H9 (cell line): ENCODE measurements around the gene CKLF. TPM values are rescaled to one million over a fixed set of nuclear protein-coding genes. Genes with fewer than 3 reads are reported as not detected.

Source experiments
- DNase-seq: peaks from one replicate; pipeline ENCODE4 v3.0.0-alpha.2; 2017
- H2AFZ ChIP-seq: one replicate; pipeline ENCODE4 v1.6.1; 2013; ENCODE audit warnings: mild to moderate bottlenecking, low read length, control low read depth, moderate library complexity
- H2AK5ac ChIP-seq: 2 replicates; pipeline ENCODE4 v1.6.1; 2013; ENCODE audit warnings: low read length, control low read depth, mixed read lengths; ENCODE audit not compliant: insufficient read length
- H2BK120ac ChIP-seq: one replicate; pipeline ENCODE4 v1.6.1; 2013; ENCODE audit warnings: low read depth, mild to moderate bottlenecking, low read length, control low read depth, inconsistent platforms; ENCODE audit not compliant: poor library complexity, severe bottlenecking
- H2BK12ac ChIP-seq: 2 replicates; pipeline ENCODE4 v1.6.1; 2013; ENCODE audit warnings: low read length, control low read depth, mixed read lengths, low read depth; ENCODE audit not compliant: insufficient read length
- H2BK15ac ChIP-seq: 2 replicates; pipeline ENCODE4 v1.6.1; 2013; ENCODE audit warnings: low read depth, low read length, control low read depth
- H2BK20ac ChIP-seq: one replicate; pipeline ENCODE4 v1.6.1; 2013; ENCODE audit warnings: low read depth, mild to moderate bottlenecking, low read length, control low read depth, inconsistent platforms; ENCODE audit not compliant: poor library complexity, severe bottlenecking
- H2BK5ac ChIP-seq: 2 replicates; pipeline ENCODE4 v1.6.1; 2013; ENCODE audit warnings: low read length, control low read depth, mixed read lengths; ENCODE audit not compliant: insufficient read length
- H3K14ac ChIP-seq: 2 replicates; pipeline ENCODE4 v1.6.1; 2013; ENCODE audit warnings: low read length, control low read depth; ENCODE audit not compliant: insufficient read depth
- H3K18ac ChIP-seq: 2 replicates; pipeline ENCODE4 v1.6.1; 2013; ENCODE audit warnings: low read depth, mild to moderate bottlenecking, mixed read lengths, low read length, control low read depth; ENCODE audit not compliant: insufficient read length
- H3K23ac ChIP-seq: 2 replicates; pipeline ENCODE4 v1.6.1; 2013; ENCODE audit warnings: low read length, control low read depth, mixed read lengths, low read depth; ENCODE audit not compliant: insufficient read length
- H3K23me2 ChIP-seq: 2 replicates; pipeline ENCODE4 v1.6.1; 2013; ENCODE audit warnings: low read depth, mild to moderate bottlenecking, mixed read lengths, low read length, control low read depth; ENCODE audit not compliant: insufficient read length, poor library complexity, severe bottlenecking
- H3K27ac ChIP-seq: 2 replicates; pipeline ENCODE4 v1.5.1; 2013; ENCODE audit warnings: low read length, control low read depth, mixed read lengths, low read depth; ENCODE audit not compliant: insufficient read length
- H3K27me3 ChIP-seq: 2 replicates; pipeline ENCODE4 v1.6.1; 2013; ENCODE audit warnings: low read length, control low read depth, inconsistent platforms; ENCODE audit not compliant: insufficient read depth
- H3K4ac ChIP-seq: 2 replicates; pipeline ENCODE4 v1.6.1; 2013; ENCODE audit warnings: low read depth, mild to moderate bottlenecking, control low read depth, inconsistent platforms, low read length, moderate library complexity
- H3K4me1 ChIP-seq: 2 replicates; pipeline ENCODE4 v1.6.1; 2013; ENCODE audit warnings: low read length, control low read depth, inconsistent platforms; ENCODE audit not compliant: insufficient read depth
- H3K4me2 ChIP-seq: 2 replicates; pipeline ENCODE4 v1.6.1; 2013; ENCODE audit warnings: low read length, control low read depth, mixed read lengths; ENCODE audit not compliant: insufficient read length, insufficient read depth
- H3K56ac ChIP-seq: 2 replicates; pipeline ENCODE4 v1.6.1; 2013; ENCODE audit warnings: low read depth, mild to moderate bottlenecking, mixed read lengths, low read length, control low read depth; ENCODE audit not compliant: insufficient read length
- H3K79me1 ChIP-seq: 2 replicates; pipeline ENCODE4 v1.6.1; 2013; ENCODE audit warnings: low read depth, mild to moderate bottlenecking, moderate library complexity, low read length, control low read depth, inconsistent platforms; ENCODE audit not compliant: insufficient read depth, poor library complexity, severe bottlenecking
- H3K79me2 ChIP-seq: 2 replicates; pipeline ENCODE4 v1.6.1; 2013; ENCODE audit warnings: low read length, control low read depth, inconsistent platforms; ENCODE audit not compliant: insufficient read depth
- H3K9ac ChIP-seq: 2 replicates; pipeline ENCODE4 v1.6.1; 2013; ENCODE audit warnings: low read length, control low read depth, mixed read lengths; ENCODE audit not compliant: insufficient read length; ENCODE audit errors: extremely low read depth
- H3K9me3 ChIP-seq: one replicate; pipeline ENCODE4 v1.6.1; 2013; ENCODE audit warnings: low read depth, low read length, inconsistent platforms; ENCODE audit not compliant: control insufficient read depth
- H3T11ph ChIP-seq: one replicate; pipeline ENCODE4 v1.6.1; 2013; ENCODE audit warnings: mild to moderate bottlenecking, low read length, control low read depth, inconsistent platforms
- H4K20me1 ChIP-seq: one replicate; pipeline ENCODE4 v1.6.1; 2013; ENCODE audit not compliant: control insufficient read depth, insufficient read length, insufficient read depth
- H4K5ac ChIP-seq: 2 replicates; pipeline ENCODE4 v1.6.1; 2013; ENCODE audit warnings: low read depth, mild to moderate bottlenecking, mixed read lengths, low read length, control low read depth; ENCODE audit not compliant: insufficient read length
- H4K8ac ChIP-seq: replicated peaks from 2 replicates; pipeline ENCODE4 v1.6.1; 2013; ENCODE audit warnings: low read length, control low read depth, mixed read lengths, low read depth; ENCODE audit not compliant: insufficient read length
- H4K91ac ChIP-seq: 2 replicates; pipeline ENCODE4 v1.6.1; 2013; ENCODE audit warnings: low read depth, mild to moderate bottlenecking, moderate library complexity, mixed read lengths, low read length, control low read depth; ENCODE audit not compliant: insufficient read length
- H3K27ac Mint-ChIP-seq, 3 experiments: 2 replicates in 2 of 3; 3 replicates in 1 of 3; pipeline ENCODE4 v1.8.0; 2020 to 2021; ENCODE audit warnings: mixed read lengths in 3 of 3, mild to moderate bottlenecking in 1 of 3, moderate library complexity in 1 of 3
- H3K27me3 Mint-ChIP-seq: 2 replicates; pipeline ENCODE4 v1.8.0; 2021; ENCODE audit warnings: low read depth, mild to moderate bottlenecking, moderate library complexity, mixed read lengths
- H3K36me3 Mint-ChIP-seq, 3 experiments: 2 replicates in 2 of 3; 3 replicates in 1 of 3; pipeline ENCODE4 v1.8.0; 2020 to 2021; ENCODE audit warnings: low read depth in 3 of 3, mixed read lengths in 3 of 3; ENCODE audit not compliant: insufficient read depth in 1 of 3
- H3K4me1 Mint-ChIP-seq, 2 experiments: 2 replicates each; pipeline ENCODE4 v1.8.0; 2020; ENCODE audit warnings: mixed read lengths in 2 of 2
- H3K4me3 Mint-ChIP-seq, 2 experiments: 2 replicates in 1 of 2; 3 replicates in 1 of 2; pipeline ENCODE4 v1.8.0; 2020 to 2021; ENCODE audit warnings: mild to moderate bottlenecking in 2 of 2, mixed read lengths in 2 of 2, moderate library complexity in 1 of 2
- H3K9me3 Mint-ChIP-seq, 2 experiments: 2 replicates in 1 of 2; 3 replicates in 1 of 2; pipeline ENCODE4 v1.8.0; 2020; ENCODE audit warnings: mild to moderate bottlenecking in 2 of 2, mixed read lengths in 2 of 2, moderate library complexity in 1 of 2
- CTCF ChIP-seq: fragments of 200-600 bp; sonication (generic); conservative IDR thresholded peaks from 3 replicates; pipeline ENCODE4 v1.8.0; 2021; ENCODE audit warnings: antibody characterized with exemption, mild to moderate bottlenecking
- WGBS: extraction: QIAGEN DNeasy Blood & Tissue Kit; methylation state at CpG from one replicate; pipeline ENCODE4 v1.1.7; 2013; ENCODE audit warnings: missing lambda C conversion rate, low lambda C conversion rate, mixed read lengths; ENCODE audit not compliant: insufficient read length; ENCODE audit errors: extremely low coverage; 5-methylcytosine and 5-hydroxymethylcytosine counted together
- total RNA-seq: library from RNA; stranded (reverse); gene quantifications from 2 replicates; pipeline ENCODE4 v1.2.1, GENCODE V29; 2021

Gene CKLF
- total RNA-seq, 1 experiment from 2014 or later, result 23.1 TPM

GRCh38 chr16:66528294-66528693 lies 24.1 kb upstream of the CKLF start:
- Mint-ChIP-seq H3K27me3 (peaks cover 2% of the 10 kb centered on the region; the same call in 1 of the 2 replicates), H3K27ac (no peak overlapping the region), H3K4me1 (no peaks in the 10 kb centered on the region), H3K9me3 (no peaks in the 10 kb centered on the region), H3K4me3 (no peak overlapping the region), H3K36me3 (peaks cover 0 to 6% (median 0%) of the 10 kb centered on the region in 3 experiments; a peak in 4 of 7 replicates)
- no CpG with 5 or more reads among the region's 5 CpGs for WGBS
- H3K4ac ChIP-seq, result no peak overlapping the region
- DNase-seq, result no peak
- H3K27me3 ChIP-seq, result no peaks in the 10 kb centered on the region
- no peaks in the 10 kb centered on the region for H3K79me1 ChIP-seq
- no peak overlapping the region for H3K18ac ChIP-seq
- H2BK120ac ChIP-seq, result no peak overlapping the region
- no peak overlapping the region for H3K27ac ChIP-seq
- H2BK12ac ChIP-seq, result no peak overlapping the region
- no peak overlapping the region for H4K5ac ChIP-seq
- H3K4me2 ChIP-seq, result no peak overlapping the region
- no peak overlapping the region for H3K9ac ChIP-seq
- H2BK20ac ChIP-seq, result no peak overlapping the region
- H3T11ph ChIP-seq, result no peak overlapping the region
- H4K8ac ChIP-seq, result no peak overlapping the region
- H4K91ac ChIP-seq, result no peak overlapping the region
- no peak overlapping the region for H3K56ac ChIP-seq
- H3K4me1 ChIP-seq, result no peaks in the 10 kb centered on the region
- no peak overlapping the region for H3K14ac ChIP-seq
- H4K20me1 ChIP-seq, result no peaks in the 10 kb centered on the region
- H2BK15ac ChIP-seq, result no peak overlapping the region
- no peaks in the 10 kb centered on the region for H3K23me2 ChIP-seq
- no peak overlapping the region for H3K23ac ChIP-seq
- H2AFZ ChIP-seq, result no peak overlapping the region
- no peaks in the 10 kb centered on the region for H3K9me3 ChIP-seq
- H2AK5ac ChIP-seq, result no peak overlapping the region
- H3K79me2 ChIP-seq, result no peaks in the 10 kb centered on the region
- TF ChIP-seq CTCF, result no peak
- H2BK5ac ChIP-seq, result no peak overlapping the region
